Measurements from ENCODE around the gene DIPK1A.

The DIPK1A gene

DNA sequence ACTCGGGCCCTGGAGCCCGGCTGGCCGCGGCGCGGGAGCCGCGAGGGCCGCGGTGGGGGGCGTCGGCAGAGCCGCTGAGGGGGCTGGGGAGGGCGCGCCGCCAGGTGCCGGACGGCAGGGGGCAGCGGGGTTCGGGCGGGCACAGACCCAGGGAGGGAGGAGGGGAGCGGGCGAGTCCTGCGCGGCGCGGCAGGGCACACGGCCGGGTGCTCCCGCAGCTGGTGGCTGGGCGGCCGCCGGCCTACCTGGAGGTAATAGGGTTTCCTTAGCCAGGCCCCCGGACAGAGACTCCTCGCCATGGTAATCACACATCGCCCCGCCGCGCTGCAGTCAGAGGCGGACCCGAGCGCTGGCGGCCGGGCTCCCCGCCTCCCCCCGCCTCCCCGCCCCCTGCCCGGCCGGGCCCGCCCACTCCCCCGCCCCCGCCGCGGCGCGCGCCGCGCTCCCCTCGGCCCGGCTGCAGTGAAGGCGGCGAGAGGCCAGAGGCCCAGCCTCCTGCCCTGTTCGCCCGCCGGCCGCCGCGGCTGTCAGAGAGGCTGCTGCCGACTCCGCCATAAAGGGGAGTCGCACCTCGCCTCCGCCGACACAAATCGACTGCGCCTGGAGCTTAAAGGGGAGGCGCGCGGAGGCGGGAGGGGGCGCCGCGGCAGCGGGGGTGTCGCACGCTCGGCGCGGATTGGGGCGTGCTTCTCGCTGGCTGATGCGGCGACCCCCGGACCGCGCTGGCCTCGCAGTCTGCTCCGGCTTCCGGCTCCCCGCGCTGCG is at the start of gene DIPK1A:
Gene DIPK1A (minus strand): TSS at position 332 of the 765 bp plus-strand sequence. CDS start 33 bp downstream, at position 299.
- peak; percentile 67 for DNase-seq (ENCODE audit: low spot score)

- no peak for DNase-seq (ENCODE audit: low spot score)
Observed at GRCh38 chr1:93007941-93008577, 46.8 kb upstream of the DIPK1A start.

DNA sequence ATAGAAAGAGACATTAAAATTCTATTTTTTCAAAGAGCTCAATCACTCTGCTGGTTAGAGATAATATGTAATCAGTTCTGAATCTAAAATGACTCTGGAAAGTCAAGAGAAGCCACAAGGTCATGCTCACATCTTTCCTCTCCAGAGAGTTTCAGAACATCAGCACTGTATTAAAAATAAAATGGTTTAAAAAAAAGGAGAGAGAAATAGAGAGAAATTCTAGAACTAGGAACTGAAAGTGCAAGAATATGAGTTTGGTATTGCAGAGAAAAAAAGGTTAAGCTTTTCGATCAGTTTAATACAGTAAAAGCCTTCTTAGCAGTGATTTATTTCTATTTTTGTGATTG is 44.0 kb upstream of the DIPK1A start:
- no peak for DNase-seq (ENCODE audit: low spot score)

DNA sequence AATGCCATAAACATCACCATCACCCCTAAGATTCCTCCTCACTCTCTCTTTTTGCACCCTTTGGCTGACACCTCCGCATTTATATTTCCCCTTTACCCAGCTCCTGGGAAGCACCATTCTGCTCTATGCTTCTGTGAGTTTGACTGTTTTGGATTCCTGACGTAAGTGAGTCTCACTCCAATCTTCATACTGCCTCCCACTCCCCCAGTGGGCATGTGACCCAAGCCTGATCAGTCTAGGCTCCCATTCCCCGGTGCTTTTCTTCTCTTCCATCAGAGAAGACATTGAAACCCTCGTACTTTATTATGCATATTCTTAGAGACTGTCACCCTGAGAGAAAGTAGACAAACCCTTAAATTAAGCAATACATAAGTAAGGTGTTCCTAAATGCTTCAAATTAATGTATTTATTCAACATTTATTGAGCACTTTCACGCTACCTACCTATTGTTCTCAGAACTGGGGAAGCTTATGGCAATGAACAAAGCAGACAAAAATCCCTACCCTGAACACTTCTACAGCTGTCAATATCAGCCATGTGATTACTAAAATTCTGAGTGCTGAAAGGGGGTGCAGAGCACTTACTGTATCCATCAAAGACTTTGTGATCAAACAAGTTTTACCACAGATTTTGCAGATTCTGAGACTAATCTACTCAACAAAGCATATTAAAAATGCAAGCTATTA is 43.4 kb upstream of the DIPK1A start:
- DNase-seq (ENCODE audit: low spot score) = no peak

DNA sequence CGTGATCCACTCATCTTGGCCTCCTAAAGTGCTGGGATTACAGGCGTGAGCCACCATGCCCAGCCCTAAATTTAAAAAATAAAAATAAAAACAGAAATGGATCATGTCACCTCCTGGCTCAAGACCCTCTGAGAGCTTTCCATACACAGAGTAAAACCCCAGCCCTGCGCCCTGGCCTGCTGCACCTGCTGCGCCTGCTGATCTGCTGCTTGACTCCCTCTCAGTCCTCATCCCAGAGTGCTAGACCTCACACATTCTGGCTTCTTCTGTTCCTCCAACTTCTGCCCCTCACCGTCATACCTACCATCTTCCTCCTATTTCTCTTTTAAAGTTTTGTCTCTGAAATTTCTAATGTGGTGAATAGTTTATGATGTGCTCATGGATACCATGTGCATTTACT is 42.7 kb upstream of the DIPK1A start:
- DNase-seq (ENCODE audit: low spot score) = no peak

DNA sequence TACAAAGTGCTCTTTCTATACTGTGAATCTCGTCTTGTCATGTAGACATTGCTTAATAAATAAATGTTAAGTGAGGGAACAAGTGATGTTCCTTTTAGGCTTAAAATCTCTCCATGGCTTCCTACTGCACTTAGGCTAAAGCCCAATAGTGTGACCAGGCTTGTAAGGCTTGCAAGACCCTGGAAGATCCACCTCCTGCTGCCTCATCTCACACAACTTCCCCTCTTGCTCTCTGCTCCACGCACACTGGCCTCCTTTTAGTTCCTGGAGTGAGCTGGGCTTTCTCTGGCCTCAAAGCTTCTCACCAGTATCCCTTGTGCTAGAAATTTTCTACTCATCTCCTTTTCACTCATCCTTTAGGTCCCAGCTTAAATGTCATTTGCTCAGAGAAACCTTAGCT is 41.5 kb upstream of the DIPK1A start:
- DNase-seq (ENCODE audit: low spot score) = no peak

GRCh38 chr1:93001893-93002292 is 40.6 kb upstream of the DIPK1A start:
- no peak for DNase-seq (ENCODE audit: low spot score)

DNA sequence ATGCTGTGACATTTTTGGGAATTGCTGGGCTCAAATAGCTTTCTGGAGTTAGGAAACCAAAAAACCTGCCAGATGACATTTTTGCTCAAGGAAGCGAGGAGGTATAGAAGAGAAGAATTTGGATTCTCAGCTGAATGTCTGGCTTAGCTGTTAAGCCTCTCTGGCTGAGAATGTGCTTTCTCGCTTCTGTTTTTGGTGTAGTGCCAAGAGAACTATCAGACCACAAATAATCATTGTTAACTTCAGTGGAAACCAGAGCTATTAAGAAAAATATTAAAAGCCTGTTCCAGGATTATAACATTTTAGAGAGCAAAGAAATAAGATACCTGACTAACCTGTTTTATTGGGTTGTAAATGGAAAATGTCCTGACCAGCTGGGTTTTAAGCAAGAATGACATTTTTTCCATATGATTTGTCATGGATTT is 39.5 kb upstream of the DIPK1A start:
- DNase-seq (ENCODE audit: low spot score) = no peak

DNA sequence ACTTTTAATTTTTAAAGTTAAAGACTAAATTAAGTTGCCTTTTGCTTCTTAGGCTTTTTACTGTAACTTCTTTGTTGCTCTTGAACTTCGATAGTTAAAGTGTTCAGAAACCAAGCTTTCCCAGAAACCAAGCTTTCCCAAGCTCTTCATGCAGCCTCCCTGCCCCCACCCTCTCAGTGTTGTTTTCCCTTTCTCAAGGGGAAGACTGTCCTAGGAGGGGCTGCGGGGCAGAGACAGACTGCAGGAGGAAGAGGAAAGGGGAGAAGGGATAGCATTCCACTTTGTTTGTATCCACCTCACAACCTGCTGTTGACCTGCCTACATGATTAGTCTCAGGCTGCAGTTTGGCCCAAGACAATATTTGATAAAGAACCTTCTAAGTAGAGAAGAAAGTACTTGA is 39.0 kb upstream of the DIPK1A start:
- DNase-seq (ENCODE audit: low spot score) = no peak

DNA sequence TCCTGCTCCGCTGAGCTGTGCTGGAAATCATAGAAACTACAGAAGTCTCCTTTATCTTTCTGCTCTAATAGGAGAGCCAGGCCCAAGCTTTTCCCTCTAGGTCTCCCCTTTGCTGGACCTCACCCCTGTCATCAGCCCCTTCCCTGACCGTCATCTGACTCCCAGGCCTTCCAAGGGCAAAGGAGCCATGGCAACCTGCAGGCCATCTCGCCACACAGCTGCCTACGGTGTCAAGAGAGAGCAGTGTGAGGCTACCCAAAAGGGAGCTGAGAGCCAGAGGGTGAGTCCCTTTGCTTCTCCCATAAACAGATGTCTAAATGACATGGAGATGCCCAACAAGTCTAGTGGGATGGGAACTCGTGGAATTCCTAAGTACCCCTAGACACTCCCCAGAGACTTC is 37.6 kb upstream of the DIPK1A start:
- DNase-seq (ENCODE audit: low spot score) = no peak

DNA sequence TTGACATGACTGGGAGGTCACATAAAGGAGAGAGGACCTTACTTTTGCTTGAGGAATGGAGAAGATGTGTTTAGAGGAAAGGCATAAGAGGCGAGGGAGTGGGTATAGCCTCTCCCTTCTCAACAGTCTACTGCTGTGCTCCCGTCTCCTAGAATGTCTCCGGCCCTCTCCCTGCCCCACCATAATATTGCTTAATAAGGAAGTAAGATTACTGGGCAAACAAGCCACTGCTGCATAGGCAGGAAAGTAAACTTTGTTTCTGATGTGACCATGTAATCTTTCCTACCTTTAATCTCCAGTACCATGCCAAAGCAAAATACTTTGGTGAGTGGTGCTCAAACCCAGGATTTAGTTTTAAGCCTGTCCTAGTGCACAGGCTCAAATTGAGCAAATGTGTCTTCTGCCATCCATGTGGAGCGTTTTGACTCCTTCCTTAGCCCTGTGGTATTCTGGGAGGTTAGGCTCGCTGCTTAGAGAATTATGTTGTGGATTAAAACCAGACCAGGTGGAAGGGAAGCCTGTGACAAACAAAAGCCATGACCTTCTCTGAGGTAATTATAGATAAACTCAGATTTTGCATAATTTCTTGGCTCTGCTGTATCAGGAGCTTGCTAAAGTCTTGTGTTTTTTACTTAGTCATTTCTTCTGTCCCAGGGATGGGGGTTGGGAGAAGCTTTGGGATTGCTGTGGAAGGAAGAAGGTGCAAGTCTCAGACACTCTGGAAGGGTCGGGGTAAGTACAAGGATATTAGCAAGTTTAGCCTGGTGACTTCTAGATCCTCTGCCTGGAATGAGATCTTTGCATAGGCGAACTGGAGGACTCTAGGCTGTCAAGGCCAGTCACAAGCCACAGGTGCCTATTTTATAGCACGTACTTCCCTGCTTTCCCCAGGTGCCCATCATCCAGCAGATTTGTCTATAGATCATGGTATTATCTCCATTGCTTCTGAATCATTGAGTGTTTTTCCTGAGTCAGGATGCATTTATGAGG is 34.5 kb upstream of the DIPK1A start:
- no peak for DNase-seq (ENCODE audit: low spot score)

- DNase-seq (ENCODE audit: low spot score) = peak; percentile 86
Observed at GRCh38 chr1:92994105-92994712, 32.9 kb upstream of the DIPK1A start.

- no peak for DNase-seq (ENCODE audit: low spot score)
Observed at GRCh38 chr1:92993581-92993980, 32.3 kb upstream of the DIPK1A start.

- DNase-seq (ENCODE audit: low spot score) = no peak
Observed at GRCh38 chr1:92992877-92993276, 31.6 kb upstream of the DIPK1A start.

GRCh38 chr1:92992054-92992453 is 30.8 kb upstream of the DIPK1A start:
- DNase-seq (ENCODE audit: low spot score) = no peak

DNA sequence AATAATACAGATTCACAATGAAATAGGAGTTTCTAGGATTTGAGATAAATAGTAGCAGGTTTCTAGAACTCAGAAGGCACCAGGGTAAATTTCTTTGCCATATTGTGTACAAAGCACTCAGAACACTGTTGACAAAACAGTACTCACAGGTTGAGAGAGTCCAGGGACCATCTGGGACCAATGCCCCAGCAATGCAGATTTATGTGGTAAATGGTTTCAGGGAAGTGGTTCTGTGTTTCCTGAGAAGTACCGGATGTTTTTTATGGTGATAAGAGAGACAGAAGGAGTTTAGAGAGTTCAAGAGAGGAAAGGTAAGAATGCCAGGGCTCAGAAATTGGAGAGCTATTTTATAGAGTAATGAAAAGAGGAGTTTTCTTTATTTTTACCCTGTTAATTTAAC is 29.6 kb upstream of the DIPK1A start:
- peak; percentile 53 for DNase-seq (ENCODE audit: low spot score)

- no peak for DNase-seq (ENCODE audit: low spot score)
Observed at GRCh38 chr1:92989936-92990583, 28.8 kb upstream of the DIPK1A start.

DNA sequence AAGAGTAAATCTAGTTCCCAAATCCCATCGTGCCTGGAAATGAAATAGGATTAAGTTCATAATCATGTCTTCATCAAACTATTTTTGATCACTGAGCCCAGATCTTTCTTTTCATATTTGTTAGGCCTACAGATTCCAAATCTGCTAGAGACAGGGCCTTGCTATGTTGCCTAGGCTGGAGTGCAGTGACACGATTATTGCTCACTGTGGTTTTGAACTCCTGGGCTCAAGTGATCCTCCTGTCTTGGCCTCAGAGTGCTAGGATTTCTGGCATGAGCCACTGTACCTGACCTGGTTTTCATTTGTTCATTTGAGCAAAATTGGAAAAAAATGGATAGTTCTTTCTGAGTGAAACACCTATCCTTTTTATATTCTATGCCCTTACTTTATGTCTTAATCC is 28.0 kb upstream of the DIPK1A start:
- no peak for DNase-seq (ENCODE audit: low spot score)

GRCh38 chr1:92987462-92987861 is 26.2 kb upstream of the DIPK1A start:
- no peak for DNase-seq (ENCODE audit: low spot score)

DNA sequence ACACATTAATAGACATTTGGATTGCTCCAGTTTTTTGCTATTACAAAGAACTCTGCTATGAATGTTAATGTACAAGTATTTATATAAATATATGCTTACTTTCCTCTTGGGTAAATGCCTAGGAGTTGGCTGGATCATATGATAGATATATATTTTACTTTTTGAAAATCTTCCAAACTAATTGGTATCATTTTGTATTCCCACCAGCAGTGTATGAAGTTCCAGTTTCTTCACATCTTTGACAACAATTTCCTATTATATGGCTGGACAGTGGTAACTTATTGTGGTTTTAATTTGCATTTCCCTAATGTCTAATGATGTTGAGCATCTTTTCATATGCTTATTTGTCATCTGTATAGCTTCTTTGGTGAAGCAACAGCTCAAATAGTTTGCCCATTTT is 23.8 kb upstream of the DIPK1A start:
- DNase-seq (ENCODE audit: low spot score) = no peak
